ENCODE measurements around the gene ENO3. TPM values are rescaled to one million over a fixed set of nuclear protein-coding genes. Genes with fewer than 3 reads are reported as not detected.

Gene ENO3
- total RNA-seq: 1.3 TPM in 1 of 2 replicates, not detected in the other

GRCh38 chr17:4950746-4951204 is at the start of gene ENO3:
Gene ENO3, plus strand, starts transcription at chr17:4951119. Its CDS starts 711 bp downstream, at chr17:4951830.

DNA sequence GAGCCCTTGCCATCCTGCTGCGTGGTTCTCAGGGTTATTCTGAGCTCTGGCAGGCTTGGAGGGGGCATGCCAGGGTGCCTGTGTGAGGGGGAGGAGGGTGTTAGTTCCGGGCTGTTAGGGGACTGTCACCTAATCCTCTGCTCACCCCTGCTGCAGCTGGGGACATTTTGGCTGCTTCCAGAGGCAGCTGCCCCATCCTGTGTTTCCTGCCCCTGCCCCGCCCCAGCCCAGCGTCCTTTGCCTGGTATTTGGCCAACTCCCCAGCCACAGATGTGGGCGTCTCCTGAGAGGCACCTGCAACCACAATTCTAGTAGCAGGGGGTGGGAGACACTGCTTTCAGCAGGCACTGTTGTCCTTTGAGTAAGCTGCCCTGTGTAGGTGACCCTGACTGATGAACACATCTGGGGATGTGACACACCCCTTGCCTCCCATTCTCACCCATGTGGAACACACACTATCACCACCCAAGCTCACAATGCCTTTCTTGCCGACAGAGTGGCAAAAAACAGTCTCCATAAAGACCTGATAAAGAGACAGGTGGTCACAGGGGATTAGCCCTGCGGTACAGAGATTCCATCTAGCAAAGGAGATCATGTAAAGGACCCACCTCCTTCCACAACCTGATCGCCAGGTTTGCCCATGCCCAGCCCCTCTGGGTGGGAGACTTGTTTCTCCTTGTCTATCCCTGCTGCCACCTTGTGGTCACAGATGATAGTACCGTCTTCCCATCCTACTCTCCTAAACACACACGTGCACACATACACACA is 47.7 kb upstream of the ENO3 start, which contains the start of gene CHRNE:
CHRNE (minus strand) TSS at position 48 of the 768 bp plus-strand sequence; CDS start at position 13, 35 bp downstream.

GRCh38 chr17:4931963-4932362 is 19.0 kb upstream of the ENO3 start, which contains the start of gene GP1BA:
Gene GP1BA, plus strand, starts transcription at chr17:4932277. Its CDS starts 328 bp downstream, at chr17:4932605.

GRCh38 chr17:4939796-4940554 is 10.9 kb upstream of the ENO3 start, which contains the start of the genes RNF167 and SLC25A11:
Gene RNF167, plus strand, starts transcription at chr17:4940268. Its CDS starts 642 bp downstream, at chr17:4940910.
Gene SLC25A11, minus strand, starts transcription at chr17:4940046. Its CDS starts 136 bp downstream, at chr17:4939910.

GRCh38 chr17:4948166-4948930 is 2.6 kb upstream of the ENO3 start, which contains the start of gene PFN1:
Gene PFN1, minus strand, starts transcription at chr17:4948530. Its CDS starts 136 bp downstream, at chr17:4948394.

DNA sequence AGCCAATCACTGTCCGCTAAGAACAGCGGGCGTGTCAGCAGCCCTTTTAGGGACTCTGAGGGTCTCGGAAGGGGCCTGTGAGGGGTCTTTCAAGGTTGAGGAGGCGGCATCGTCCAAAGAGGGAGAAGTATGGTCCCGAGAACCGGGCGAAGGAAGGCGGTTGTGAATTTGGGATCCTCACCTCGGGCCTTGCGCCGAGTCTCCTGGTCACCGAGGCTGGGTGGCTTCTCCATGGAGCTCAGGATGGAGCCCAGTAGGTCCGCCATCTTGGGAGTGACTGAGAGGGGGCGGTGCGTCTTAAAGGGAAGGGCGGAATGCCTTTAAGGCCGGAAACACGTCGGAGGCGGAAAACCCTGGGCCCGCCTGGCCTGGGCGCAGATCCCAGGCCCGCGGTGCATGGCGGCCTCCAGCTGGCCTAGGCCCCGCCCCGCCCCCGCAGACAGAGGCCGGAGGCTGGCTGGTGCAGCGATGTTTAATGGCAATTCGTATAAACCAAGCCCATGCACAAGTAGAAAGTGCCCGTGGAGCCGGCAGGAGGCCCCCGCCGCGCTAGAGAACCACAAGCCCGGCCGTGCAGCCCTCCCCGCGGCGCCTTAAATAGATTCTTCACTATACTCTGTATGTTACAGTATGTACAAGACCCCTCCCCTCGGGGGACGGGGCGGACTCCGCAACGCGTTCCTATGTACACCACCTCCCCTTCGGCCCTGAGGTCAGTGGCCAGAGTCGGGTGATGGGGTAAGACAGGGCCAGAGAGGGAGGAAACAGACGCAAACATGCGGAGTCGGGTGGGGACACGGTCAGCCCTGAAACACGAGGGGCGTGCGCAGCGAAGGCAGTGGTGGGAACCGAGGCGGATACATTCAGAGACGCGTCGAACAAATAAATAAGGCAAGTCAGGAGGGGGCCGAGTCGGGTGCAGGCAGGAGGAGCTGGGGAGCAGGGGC is 16.9 kb downstream of the ENO3 start, which contains the start of gene SPAG7:
SPAG7 (minus strand) TSS at position 279 of the 947 bp plus-strand sequence; CDS start at position 266, 13 bp downstream.

DNA sequence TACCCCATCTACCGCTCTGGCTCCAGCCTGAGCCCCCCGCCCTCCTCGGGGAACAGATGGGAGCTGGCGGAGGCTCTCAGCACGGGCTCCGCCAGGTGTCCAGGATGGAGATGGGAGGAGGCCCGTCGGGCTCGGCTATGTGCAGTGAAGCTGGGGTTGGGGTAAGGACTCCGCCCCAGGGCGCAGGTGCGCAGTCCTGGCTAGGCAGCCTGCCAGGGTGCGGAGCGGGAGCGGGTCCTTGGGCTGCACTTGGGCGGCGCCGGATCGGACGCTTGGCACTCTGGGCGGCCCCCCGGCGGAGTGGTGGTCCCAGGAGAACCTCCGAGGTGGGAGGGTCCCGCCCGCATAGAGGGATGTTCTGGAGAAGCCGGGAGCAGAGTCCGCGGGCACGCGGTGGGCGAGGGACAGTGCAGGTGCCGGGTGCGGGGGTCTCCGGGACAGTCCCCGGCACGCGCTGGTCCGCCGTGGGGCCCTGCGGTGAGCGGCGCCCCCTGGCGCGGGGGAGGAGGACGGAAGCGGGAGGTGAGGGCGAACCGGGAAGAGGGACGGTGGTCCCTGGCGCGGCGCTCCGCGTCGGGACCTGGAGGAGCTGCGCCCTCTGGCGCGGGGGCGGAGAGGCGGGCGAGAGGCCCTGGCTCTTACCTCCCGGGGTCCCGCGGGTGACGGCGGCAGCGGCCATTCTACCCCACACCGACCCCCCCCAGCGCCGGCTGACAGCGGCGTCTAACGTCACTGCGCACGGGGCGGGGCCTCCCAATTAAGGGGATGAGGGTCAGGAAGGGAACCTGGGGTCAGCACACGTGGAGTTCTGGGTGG is 36.2 kb downstream of the ENO3 start, which contains the start of gene CAMTA2:
CAMTA2 (minus strand) TSS at position 725 of the 816 bp plus-strand sequence. CDS start 1,453 bp downstream, outside the sequence.

DNA sequence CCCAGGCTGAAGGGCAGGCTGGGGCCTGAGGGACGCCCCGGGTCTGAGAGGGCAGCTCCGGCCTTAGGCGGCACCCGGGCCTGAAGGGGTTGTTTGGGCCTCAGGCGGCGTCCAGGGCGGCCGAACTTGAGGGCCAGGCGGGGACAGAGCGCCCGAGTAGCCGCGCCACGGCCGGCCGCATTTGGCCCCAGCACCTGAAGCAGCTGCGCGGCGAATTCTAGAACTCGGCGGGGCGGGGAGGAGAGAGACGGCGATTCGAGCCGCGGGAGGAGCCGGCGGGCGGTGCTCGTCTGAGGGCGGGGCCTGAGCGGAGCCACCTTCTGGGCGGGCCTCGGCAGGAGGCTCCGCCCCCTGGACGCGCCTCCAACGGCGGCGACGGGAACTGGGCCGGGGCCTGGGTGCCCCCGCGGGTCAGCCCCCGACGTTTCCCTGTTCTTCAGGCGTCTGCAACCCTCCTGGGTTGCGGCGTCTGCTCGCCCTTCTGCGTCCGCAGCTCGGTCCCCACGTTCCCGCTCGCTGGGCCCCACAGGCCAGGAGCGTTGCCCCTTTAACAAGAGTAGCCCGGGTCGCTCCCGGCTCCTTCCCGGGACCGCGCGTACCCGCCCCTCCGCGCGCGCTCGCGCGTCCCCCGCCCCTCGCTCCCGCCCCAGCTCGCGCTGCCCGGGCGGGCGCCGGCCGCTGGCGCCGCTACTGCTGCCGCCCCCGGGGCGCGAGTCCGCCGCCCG is 46.5 kb downstream of the ENO3 start, which contains the start of the genes INCA1 and KIF1C:
INCA1 (minus strand) TSS at position 221 of the 725 bp plus-strand sequence. CDS start 3,085 bp downstream, outside the sequence.
KIF1C (plus strand) TSS at position 649 of the 725 bp plus-strand sequence. CDS start 2,297 bp downstream, outside the sequence.

Other genes starting within 250 kb of the ENO3 start
- gene PELP1, start 247.0 kb upstream of the ENO3 start, total RNA-seq: 18.3 and 31.6 TPM in 2 replicates
- 3.9 and 4.3 TPM in 2 replicates for gene ARRB2, start 240.5 kb upstream of the ENO3 start, total RNA-seq
- gene MED11, start 219.7 kb upstream of the ENO3 start, total RNA-seq: 8.4 and 17.5 TPM in 2 replicates
- 0.16 TPM in 1 of 2 replicates, not detected in the other for gene ZMYND15, start 211.3 kb upstream of the ENO3 start, total RNA-seq
- 1.6 and 6.8 TPM in 2 replicates for gene CXCL16, start 211.2 kb upstream of the ENO3 start, total RNA-seq
- not detected in 2 replicates for gene TM4SF5, start 179.2 kb upstream of the ENO3 start, total RNA-seq
- gene VMO1, start 164.8 kb upstream of the ENO3 start, total RNA-seq: 0.18 TPM in 1 of 2 replicates, not detected in the other
- gene GLTPD2, start 162.2 kb upstream of the ENO3 start, total RNA-seq: not detected in 2 replicates
- gene PSMB6, start 155.0 kb upstream of the ENO3 start, total RNA-seq: 159 and 177 TPM in 2 replicates
- gene PLD2, start 144.0 kb upstream of the ENO3 start, total RNA-seq: 13.9 and 19.5 TPM in 2 replicates
- 23.8 TPM in 2 replicates for gene MINK1, start 117.8 kb upstream of the ENO3 start, total RNA-seq
- 4.9 and 8.9 TPM in 2 replicates for gene C17orf107, start 51.6 kb upstream of the ENO3 start, total RNA-seq
- gene CHRNE, start 48.0 kb upstream of the ENO3 start, total RNA-seq: 0.72 and 0.81 TPM in 2 replicates
- not detected in 2 replicates for gene GP1BA, start 18.8 kb upstream of the ENO3 start, total RNA-seq
- 37.5 and 40.3 TPM in 2 replicates for gene SLC25A11, start 11.1 kb upstream of the ENO3 start, total RNA-seq
- gene RNF167, start 10.9 kb upstream of the ENO3 start, total RNA-seq: 53.0 and 53.6 TPM in 2 replicates
- gene PFN1, start 2.6 kb upstream of the ENO3 start, total RNA-seq: 672 and 1,023 TPM in 2 replicates
- gene SPAG7, start 16.7 kb downstream of the ENO3 start, total RNA-seq: 43.7 and 50.1 TPM in 2 replicates
- gene CAMTA2, start 36.6 kb downstream of the ENO3 start, total RNA-seq: 17.5 and 21.7 TPM in 2 replicates
- 0.54 TPM in 1 of 2 replicates, not detected in the other for gene INCA1, start 46.4 kb downstream of the ENO3 start, total RNA-seq
- gene KIF1C, start 46.8 kb downstream of the ENO3 start, total RNA-seq: 57.9 and 62.5 TPM in 2 replicates
- 0.18 TPM in 1 of 2 replicates, not detected in the other for gene SLC52A1, start 84.3 kb downstream of the ENO3 start, total RNA-seq
- gene ZFP3, start 127.3 kb downstream of the ENO3 start, total RNA-seq: 0.72 and 0.81 TPM in 2 replicates
- gene ZNF232, start 160.8 kb downstream of the ENO3 start, total RNA-seq: 3.1 and 6.5 TPM in 2 replicates
- not detected in 2 replicates for gene USP6, start 164.9 kb downstream of the ENO3 start, total RNA-seq
- 2.3 and 3.1 TPM in 2 replicates for gene ZNF594, start 240.7 kb downstream of the ENO3 start, total RNA-seq